CD4-positive, alpha-beta T cell (primary cell): ENCODE measurements around the gene KCNMA1. TPM values are rescaled to one million over a fixed set of nuclear protein-coding genes. Genes with fewer than 3 reads are reported as not detected.

Source experiments
- ATAC-seq: fragments of 200-7000 bp; cut with Tn5 transposase; one replicate; pipeline ENCODE4 v1.10.0; 2022; ENCODE audit warnings: mild to moderate bottlenecking; ENCODE audit not compliant: poor library complexity
- CTCF ChIA-PET: fragments of 350-600 bp; sonication (Branson Sonifier 250); formaldehyde crosslinking; loops from one replicate; lab custom pipeline; 2021; ENCODE audit warnings: antibody characterized with exemption, inconsistent platforms; lab: Charles Lee
- POLR2A ChIA-PET: fragments of 350-600 bp; sonication (Branson Sonifier 250); formaldehyde crosslinking; loops from one replicate; lab custom pipeline; 2021; ENCODE audit warnings: antibody characterized with exemption, inconsistent platforms; lab: Charles Lee
- DNase-seq, 14 experiments: peaks; one replicate each; pipeline ENCODE4 v3.0.0-alpha.2; 2013 to 2020; ENCODE audit warnings: mixed read lengths in 2 of 14
- H3K27ac ChIP-seq, 2 donors: one replicate each; pipeline versions ENCODE4 v1.5.1 to v1.7.0; 2013; ENCODE audit warnings: low read length in 2 of 2, low read depth in 1 of 2, mild to moderate bottlenecking in 1 of 2
- H3K27me3 ChIP-seq, 2 experiments: 1 replicate in 1 of 2; 2 replicates in 1 of 2; pipeline versions ENCODE4 v1.6.1 to v1.7.0; 2013; ENCODE audit warnings: low read length in 2 of 2, control low read depth in 1 of 2, mild to moderate bottlenecking in 1 of 2, moderate library complexity in 1 of 2; ENCODE audit not compliant: insufficient read depth in 2 of 2, control insufficient read depth in 1 of 2
- H3K36me3 ChIP-seq: one replicate; pipeline ENCODE4 v1.6.1; 2013; ENCODE audit warnings: low read length, control low read depth; ENCODE audit not compliant: insufficient read depth
- H3K4me1 ChIP-seq: one replicate; pipeline ENCODE4 v1.6.1; 2013; ENCODE audit warnings: low read length, control low read depth; ENCODE audit not compliant: insufficient read depth
- H3K4me3 ChIP-seq: one replicate; pipeline ENCODE4 v1.5.1; 2013; ENCODE audit warnings: mild to moderate bottlenecking, low read length, moderate library complexity
- H3K9me3 ChIP-seq, 2 experiments: 1 replicate in 1 of 2; 2 replicates in 1 of 2; pipeline versions ENCODE4 v1.6.1 to v1.7.0; 2013; ENCODE audit warnings: low read length in 2 of 2, mild to moderate bottlenecking in 2 of 2, control low read depth in 1 of 2, moderate library complexity in 1 of 2; ENCODE audit not compliant: control insufficient read depth in 1 of 2, insufficient read depth in 1 of 2
- H3K27ac Mint-ChIP-seq: one replicate; pipeline ENCODE4 v1.8.0; 2020; ENCODE audit warnings: mixed read lengths
- H3K27me3 Mint-ChIP-seq: one replicate; pipeline ENCODE4 v1.8.0; 2021; ENCODE audit warnings: mixed read lengths
- H3K36me3 Mint-ChIP-seq: one replicate; pipeline ENCODE4 v1.8.0; 2021; ENCODE audit warnings: low read depth, mixed read lengths
- H3K4me1 Mint-ChIP-seq: one replicate; pipeline ENCODE4 v1.8.0; 2021; ENCODE audit warnings: low read depth, mixed read lengths
- H3K4me3 Mint-ChIP-seq: one replicate; pipeline ENCODE4 v1.8.0; 2020; ENCODE audit warnings: mild to moderate bottlenecking, mixed read lengths
- H3K9me3 Mint-ChIP-seq: one replicate; pipeline ENCODE4 v1.8.0; 2020; ENCODE audit warnings: mixed read lengths
- CTCF ChIP-seq: fragments of 200-600 bp; IDR thresholded peaks from one replicate; pipeline ENCODE4 v1.8.0; 2022; ENCODE audit warnings: antibody characterized with exemption, mild to moderate bottlenecking
- intact Hi-C, 2 experiments: fragments of 100-400 bp; cut with DNase I in 1 of 2; cut with micrococcal nuclease in 1 of 2; formaldehyde crosslinking; loops; one replicate each; pipeline versions ENCODE4 v1.15.1 to v1.9.0; 2023 to 2025; cut with DNase I, micrococcal nuclease
- total RNA-seq, 174 experiments: library from RNA in 2 of 174; stranded (reverse) in 2 of 174; gene quantifications; one replicate each; pipeline ENCODE4 v1.2.3 and lab custom pipeline; 2021 to 2026

KCNMA1 gene
- total RNA-seq, 2 experiments from 2014 or later: not detected

- intact Hi-C loops: no loop called here
- Histone ChIP-seq H3K27ac (no peak overlapping the region), H3K36me3 (no peaks in the 10 kb centered on the region), H3K9me3 (no peaks in the 10 kb centered on the region), H3K27me3 (no peaks in the 10 kb centered on the region), H3K4me3 (no peak overlapping the region), H3K4me1 (no peaks in the 10 kb centered on the region)
- no peak for ATAC-seq
- no peaks in the 10 kb centered on the region for H3K36me3 Mint-ChIP-seq
- H3K27me3 Mint-ChIP-seq: peaks cover 33% of the 10 kb centered on the region
- no peak overlapping the region for H3K4me3 Mint-ChIP-seq
- TF ChIP-seq CTCF: no peak
- no peak for DNase-seq
- CTCF ChIA-PET: no interaction called here
- H3K9me3 Mint-ChIP-seq: no peaks in the 10 kb centered on the region
- no peak overlapping the region for H3K27ac Mint-ChIP-seq
- POLR2A ChIA-PET: no interaction called here
- H3K4me1 Mint-ChIP-seq: no peaks in the 10 kb centered on the region
These were observed 457.5 kb downstream of the KCNMA1 start for GRCh38 chr10:77180104-77180503.

- Mint-ChIP-seq H3K27me3 (peaks cover 33% of the 10 kb centered on the region), H3K4me3 (no peak overlapping the region), H3K36me3 (no peaks in the 10 kb centered on the region), H3K9me3 (no peaks in the 10 kb centered on the region), H3K27ac (no peak overlapping the region), H3K4me1 (no peaks in the 10 kb centered on the region)
- no peak for TF ChIP-seq CTCF
- Histone ChIP-seq H3K4me3 (no peak overlapping the region), H3K4me1 (no peaks in the 10 kb centered on the region), H3K9me3 (no peaks in the 10 kb centered on the region), H3K27me3 (no peaks in the 10 kb centered on the region), H3K36me3 (no peaks in the 10 kb centered on the region), H3K27ac (no peak overlapping the region)
- ChIA-PET POLR2A (no interaction called here), CTCF (no interaction called here)
- no peak for ATAC-seq
- intact Hi-C loops: no loop called here
- DNase-seq: no peak
These were observed 458.5 kb downstream of the KCNMA1 start for GRCh38 chr10:77179015-77179695.

- ATAC-seq (no peak), DNase-seq (no peak)
- H3K27me3 Mint-ChIP-seq: peaks cover 41% of the 10 kb centered on the region
- no peak for TF ChIP-seq CTCF
- H3K9me3 Mint-ChIP-seq: no peaks in the 10 kb centered on the region
- H3K36me3 Mint-ChIP-seq: no peaks in the 10 kb centered on the region
- Histone ChIP-seq H3K27ac (no peak overlapping the region), H3K4me3 (no peak overlapping the region), H3K36me3 (no peaks in the 10 kb centered on the region), H3K9me3 (no peaks in the 10 kb centered on the region), H3K4me1 (no peaks in the 10 kb centered on the region), H3K27me3 (no peaks in the 10 kb centered on the region)
- CTCF ChIA-PET: no interaction called here
- no peak overlapping the region for H3K27ac Mint-ChIP-seq
- intact Hi-C loops: no loop called here
- no peak overlapping the region for H3K4me3 Mint-ChIP-seq
- no peaks in the 10 kb centered on the region for H3K4me1 Mint-ChIP-seq
- POLR2A ChIA-PET: no interaction called here
These were observed 460.0 kb downstream of the KCNMA1 start for GRCh38 chr10:77177589-77177988.
